HG02678 (cell line): ENCODE measurements around the gene RIBC2.
"Not testable (repeated sequence)": the region's sequence is repeated elsewhere in the genome, so short reads cannot be mapped to it uniquely, and the experiment has no call there.

Source experiments
- ATAC-seq: cut with Tn5 transposase; IDR thresholded peaks from one replicate; pipeline ENCODE4 v1.9.1; 2021; ENCODE audit warnings: mild to moderate bottlenecking, moderate library complexity; ENCODE audit not compliant: unreplicated experiment

RIBC2 gene

GRCh38 chr22:45423524-45423923 lies 10.0 kb downstream of the RIBC2 start:
- no peak for ATAC-seq

- no peak for ATAC-seq
These were observed 10.8 kb downstream of the RIBC2 start for GRCh38 chr22:45424241-45424731.

- ATAC-seq, result no peak
These were observed 11.6 kb downstream of the RIBC2 start for GRCh38 chr22:45425101-45425500.

GRCh38 chr22:45425531-45426265 lies 12.2 kb downstream of the RIBC2 start:
- ATAC-seq, result no peak

GRCh38 chr22:45426387-45426786 lies 12.9 kb downstream of the RIBC2 start:
- no peak for ATAC-seq

GRCh38 chr22:45427114-45427513 lies 13.6 kb downstream of the RIBC2 start:
- ATAC-seq, result no peak

- no peak for ATAC-seq
These were observed 15.2 kb downstream of the RIBC2 start for GRCh38 chr22:45428391-45429385.

GRCh38 chr22:45429424-45429823 lies 15.9 kb downstream of the RIBC2 start:
- ATAC-seq, result no peak

GRCh38 chr22:45429981-45430775 lies 16.7 kb downstream of the RIBC2 start:
- no peak for ATAC-seq

GRCh38 chr22:45430871-45431270 lies 17.4 kb downstream of the RIBC2 start:
- ATAC-seq, result no peak

GRCh38 chr22:45434981-45435380 lies 21.5 kb downstream of the RIBC2 start:
- ATAC-seq, result no peak

- no peak for ATAC-seq
These were observed 22.1 kb downstream of the RIBC2 start for GRCh38 chr22:45435544-45436139.

GRCh38 chr22:45436871-45437517 lies 23.5 kb downstream of the RIBC2 start:
- ATAC-seq, result not testable (repeated sequence)

GRCh38 chr22:45438336-45438735 lies 24.8 kb downstream of the RIBC2 start:
- ATAC-seq, result no peak

GRCh38 chr22:45440688-45441087 lies 27.2 kb downstream of the RIBC2 start:
- ATAC-seq, result not testable (repeated sequence)

- no peak for ATAC-seq
These were observed 27.6 kb downstream of the RIBC2 start for GRCh38 chr22:45441138-45441537.

- no peak for ATAC-seq
These were observed 28.6 kb downstream of the RIBC2 start for GRCh38 chr22:45442116-45442515.

GRCh38 chr22:45444168-45444567 lies 30.7 kb downstream of the RIBC2 start:
- no peak for ATAC-seq

GRCh38 chr22:45445031-45445710 lies 31.7 kb downstream of the RIBC2 start:
- no peak for ATAC-seq
